GM18868 (cell line): ENCODE measurements around the gene OAS3.

Experiments
- ATAC-seq: cut with Tn5 transposase; IDR thresholded peaks from one replicate; pipeline ENCODE4 v1.9.1; 2021; ENCODE audit warnings: mild to moderate bottlenecking, moderate library complexity; ENCODE audit not compliant: unreplicated experiment

The OAS3 gene

GRCh38 chr12:113014565-113014964 lies 76.3 kb downstream of the OAS3 start:
- no peak for ATAC-seq

GRCh38 chr12:113016796-113017195 lies 78.5 kb downstream of the OAS3 start:
- ATAC-seq, result no peak

- ATAC-seq, result no peak
Measured at GRCh38 chr12:113019025-113019424, 80.8 kb downstream of the OAS3 start.

GRCh38 chr12:113021500-113021899 lies 83.2 kb downstream of the OAS3 start:
- ATAC-seq, result no peak
